ENCODE results near the gene SLC25A19.

The SLC25A19 gene

GRCh38 chr17:75232786-75233185 lies 56.4 kb downstream of the SLC25A19 start:
- no peaks in the 10 kb centered on the region for H3K4me1 ChIP-seq (ENCODE audit: insufficient read depth, low read length)
- H3K36me3 ChIP-seq (ENCODE audit: insufficient read depth, low read length) = peaks cover 51% of the 10 kb centered on the region
- H3K9me3 ChIP-seq (ENCODE audit: control insufficient read depth, insufficient read depth, low read length) = no peaks in the 10 kb centered on the region
- H3K9ac ChIP-seq (ENCODE audit: low read depth, low read length) = no peak overlapping the region

- Histone ChIP-seq H3K36me3 (ENCODE audit: insufficient read depth, low read length) (peaks cover 50% of the 10 kb centered on the region), H3K9ac (ENCODE audit: low read depth, low read length) (no peak overlapping the region)
Observed at GRCh38 chr17:75231741-75232464, 57.3 kb downstream of the SLC25A19 start.

GRCh38 chr17:75231071-75231470 lies 58.2 kb downstream of the SLC25A19 start:
- no peaks in the 10 kb centered on the region for H3K4me1 ChIP-seq (ENCODE audit: insufficient read depth, low read length)
- no peaks in the 10 kb centered on the region for H3K9me3 ChIP-seq (ENCODE audit: control insufficient read depth, insufficient read depth, low read length)
- H3K36me3 ChIP-seq (ENCODE audit: insufficient read depth, low read length) = peaks cover 47% of the 10 kb centered on the region
- H3K9ac ChIP-seq (ENCODE audit: low read depth, low read length) = no peak overlapping the region

More at GRCh38 chr17:75231741-75232464, 57.3 kb downstream of the SLC25A19 start:
- Histone ChIP-seq H3K4me1 (ENCODE audit: insufficient read depth, low read length) (no peaks in the 10 kb centered on the region), H3K9me3 (ENCODE audit: control insufficient read depth, insufficient read depth, low read length) (no peaks in the 10 kb centered on the region)

- H3K9me3 ChIP-seq (ENCODE audit: control insufficient read depth, insufficient read depth, low read length) = no peaks in the 10 kb centered on the region
- no peaks in the 10 kb centered on the region for H3K4me1 ChIP-seq (ENCODE audit: insufficient read depth, low read length)
- H3K36me3 ChIP-seq (ENCODE audit: insufficient read depth, low read length) = peaks cover 43% of the 10 kb centered on the region
- H3K9ac ChIP-seq (ENCODE audit: low read depth, low read length) = no peak overlapping the region
Observed at GRCh38 chr17:75228847-75229246, 60.4 kb downstream of the SLC25A19 start.

- H3K4me1 ChIP-seq (ENCODE audit: insufficient read depth, low read length) = no peaks in the 10 kb centered on the region
- peaks cover 43% of the 10 kb centered on the region for H3K36me3 ChIP-seq (ENCODE audit: insufficient read depth, low read length)
- no peak overlapping the region for H3K9ac ChIP-seq (ENCODE audit: low read depth, low read length)
Observed at GRCh38 chr17:75228305-75228704, 60.9 kb downstream of the SLC25A19 start.

GRCh38 chr17:75227729-75228128 lies 61.5 kb downstream of the SLC25A19 start:
- H3K36me3 ChIP-seq (ENCODE audit: insufficient read depth, low read length) = peaks cover 40% of the 10 kb centered on the region
- H3K4me1 ChIP-seq (ENCODE audit: insufficient read depth, low read length) = no peaks in the 10 kb centered on the region
- no peak overlapping the region for H3K9ac ChIP-seq (ENCODE audit: low read depth, low read length)
- H3K9me3 ChIP-seq (ENCODE audit: control insufficient read depth, insufficient read depth, low read length) = no peaks in the 10 kb centered on the region

More at GRCh38 chr17:75228305-75228704, 60.9 kb downstream of the SLC25A19 start:
- no peaks in the 10 kb centered on the region for H3K9me3 ChIP-seq (ENCODE audit: control insufficient read depth, insufficient read depth, low read length)

- H3K36me3 ChIP-seq (ENCODE audit: insufficient read depth, low read length) = peaks cover 38% of the 10 kb centered on the region
Observed at GRCh38 chr17:75225016-75225415, 64.2 kb downstream of the SLC25A19 start.

More at GRCh38 chr17:75225016-75225415, 64.2 kb downstream of the SLC25A19 start:
- H3K4me1 ChIP-seq (ENCODE audit: insufficient read depth, low read length) = no peaks in the 10 kb centered on the region
- H3K9ac ChIP-seq (ENCODE audit: low read depth, low read length) = no peak overlapping the region
- H3K9me3 ChIP-seq (ENCODE audit: control insufficient read depth, insufficient read depth, low read length) = no peaks in the 10 kb centered on the region

Data from ES-I3 (cell line).